GM19238 (cell line): ENCODE measurements around the gene B3GNT5.

Experiments
- DNase-seq: peaks from one replicate; pipeline ENCODE4 v3.0.0; 2011; ENCODE audit warnings: low spot score; ENCODE audit not compliant: insufficient read length

The B3GNT5 gene

GRCh38 chr3:183317886-183318865 lies 65.1 kb downstream of the B3GNT5 start:
- no peak for DNase-seq

- DNase-seq, result no peak
Observed at GRCh38 chr3:183318877-183319276, 65.8 kb downstream of the B3GNT5 start.

GRCh38 chr3:183319371-183319770 lies 66.3 kb downstream of the B3GNT5 start:
- no peak for DNase-seq
